ENCODE results near the gene NFIA. TPM values are rescaled to one million over a fixed set of nuclear protein-coding genes. Genes with fewer than 3 reads are reported as not detected.

NFIA gene
- total and polyA plus RNA-seq, 9 of the 15 experiments (the other 6 are each of a cell fraction or from before 2014, with no cell fraction given) = 5.3 to 24.9 (median 9.8) TPM

- DNase-seq (ENCODE audit: extremely low read depth in 1 of 4, low spot score in 3 of 4) = no peak
- H3K4me2 ChIP-seq (ENCODE audit: insufficient read depth, low read length) = no peak overlapping the region
- H3K9ac ChIP-seq (ENCODE audit: insufficient read depth in 1 of 2, low read depth in 2 of 2, low read length in 2 of 2) = no peak overlapping the region
- H3K9me3 ChIP-seq (replicated peaks; ENCODE audit: control insufficient read depth, insufficient read depth, low read depth, low read length) = no peaks in the 10 kb centered on the region
- H3K4me3 ChIP-seq = no peak overlapping the region
- in situ Hi-C loops (cut with MboI) = no loop called here
- H3K79me2 ChIP-seq (ENCODE audit: control insufficient read depth, insufficient read depth, low read length) = no peaks in the 10 kb centered on the region
- 1% methylated on average over 4 of the region's 4 CpGs for WGBS (ENCODE audit: insufficient coverage, low coverage, missing lambda C conversion rate)
- FAIRE-seq = no peak
- ChIA-PET POLR2A (interaction anchor here (1.2 kb wide), 1 partner anchor 12 kb away, joined by 3 read pairs; no protein-coding TSS in a partner anchor), CTCF (ENCODE audit: low intra/inter-chr PET ratio) (no interaction called here)
- H2AFZ ChIP-seq (ENCODE audit: low read depth, low read length) = no peak overlapping the region
- no peaks in the 10 kb centered on the region for H3K36me3 ChIP-seq (ENCODE audit: control insufficient read depth, insufficient read depth, low read length)
- intact Hi-C loops (cut with micrococcal nuclease) = no loop called here
- H3K9me1 ChIP-seq (ENCODE audit: control insufficient read depth, insufficient read depth, low read length) = no peaks in the 10 kb centered on the region
- H3K4me1 ChIP-seq (replicated peaks in 1 of 2; ENCODE audit: control insufficient read depth in 2 of 2, insufficient read depth in 2 of 2, low read length in 2 of 2) = no peaks in the 10 kb centered on the region
- ATAC-seq = no peak
- H3K27ac ChIP-seq (ENCODE audit: extremely low read depth, low read depth, low read length) = no peak overlapping the region
- H4K20me1 ChIP-seq (replicated peaks; ENCODE audit: control insufficient read depth, insufficient read depth, low read length) = no peaks in the 10 kb centered on the region
- peaks cover 18 to 34% of the 10 kb centered on the region in 2 experiments; a peak in 4 of 5 replicates for H3K27me3 ChIP-seq (ENCODE audit: control insufficient read depth in 2 of 2, insufficient read depth in 2 of 2, low read length in 2 of 2)
- BruUV-seq (replicated peaks) = no TSS peak
- TF ChIP-seq BCLAF1 (IDR thresholded peaks at IDR 0.05; ENCODE audit: borderline replicate concordance in 1 of 2, control insufficient read depth in 1 of 2, low read depth in 2 of 2, low read length in 1 of 2) = no peak
- no peak for TF ChIP-seq PRDM10 (IDR thresholded peaks at IDR 0.05; ENCODE audit: partially characterized antibody)
- no peak for TF ChIP-seq ZC3H4 (CRISPR knock-in tag; IDR thresholded peaks at IDR 0.05; ENCODE audit: borderline replicate concordance)
- TF ChIP-seq HMBOX1 (IDR thresholded peaks at IDR 0.05) = no peak
- TF ChIP-seq MXD1 (CRISPR knock-in tag; IDR thresholded peaks at IDR 0.05; ENCODE audit: borderline replicate concordance, poor library complexity, severe bottlenecking) = no peak
- TF ChIP-seq PKNOX1 (IDR thresholded peaks at IDR 0.05) = no peak
- TF ChIP-seq ZNF518B (CRISPR knock-in tag; IDR thresholded peaks at IDR 0.05) = no peak
- TF ChIP-seq LEF1 (IDR thresholded peaks at IDR 0.05) = no peak
These were observed 409.1 kb downstream of the NFIA start for GRCh38 chr1:61491497-61491896.
